Measurements from ENCODE around the gene GGCX.

The GGCX gene

DNA sequence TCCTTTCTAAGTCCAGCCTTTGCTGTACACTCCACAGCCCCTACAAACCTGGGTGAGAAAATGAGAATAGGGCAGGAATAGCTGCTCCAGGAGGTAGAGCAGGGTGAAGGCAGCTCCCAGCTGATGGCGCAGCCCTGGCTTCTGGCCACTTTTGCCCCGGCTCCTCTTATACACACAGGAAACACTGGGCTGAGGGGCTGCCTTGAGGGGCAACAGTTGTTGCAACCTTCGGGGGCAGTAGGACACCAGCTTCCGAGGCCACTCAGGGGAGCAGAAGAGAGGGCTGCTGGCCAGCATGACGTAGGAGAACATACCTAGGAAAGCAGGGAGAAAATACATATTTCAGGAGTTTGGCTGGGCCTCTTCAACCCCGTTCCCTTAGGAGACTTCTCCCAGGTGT, 8.1 kb downstream of the GGCX start:
- no peak overlapping the region for H3K4me3 ChIP-seq (ENCODE audit: control insufficient read depth, low read depth, low read length)
- TF ChIP-seq, protein P1, sequence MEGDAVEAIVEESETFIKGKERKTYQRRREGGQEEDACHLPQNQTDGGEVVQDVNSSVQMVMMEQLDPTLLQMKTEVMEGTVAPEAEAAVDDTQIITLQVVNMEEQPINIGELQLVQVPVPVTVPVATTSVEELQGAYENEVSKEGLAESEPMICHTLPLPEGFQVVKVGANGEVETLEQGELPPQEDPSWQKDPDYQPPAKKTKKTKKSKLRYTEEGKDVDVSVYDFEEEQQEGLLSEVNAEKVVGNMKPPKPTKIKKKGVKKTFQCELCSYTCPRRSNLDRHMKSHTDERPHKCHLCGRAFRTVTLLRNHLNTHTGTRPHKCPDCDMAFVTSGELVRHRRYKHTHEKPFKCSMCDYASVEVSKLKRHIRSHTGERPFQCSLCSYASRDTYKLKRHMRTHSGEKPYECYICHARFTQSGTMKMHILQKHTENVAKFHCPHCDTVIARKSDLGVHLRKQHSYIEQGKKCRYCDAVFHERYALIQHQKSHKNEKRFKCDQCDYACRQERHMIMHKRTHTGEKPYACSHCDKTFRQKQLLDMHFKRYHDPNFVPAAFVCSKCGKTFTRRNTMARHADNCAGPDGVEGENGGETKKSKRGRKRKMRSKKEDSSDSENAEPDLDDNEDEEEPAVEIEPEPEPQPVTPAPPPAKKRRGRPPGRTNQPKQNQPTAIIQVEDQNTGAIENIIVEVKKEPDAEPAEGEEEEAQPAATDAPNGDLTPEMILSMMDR (conservative IDR thresholded peaks at IDR 0.05; ENCODE audit: control insufficient read depth, insufficient read depth, low read depth, low read length) = no peak
- DNase-seq (ENCODE audit: low read depth) = no peak

DNA sequence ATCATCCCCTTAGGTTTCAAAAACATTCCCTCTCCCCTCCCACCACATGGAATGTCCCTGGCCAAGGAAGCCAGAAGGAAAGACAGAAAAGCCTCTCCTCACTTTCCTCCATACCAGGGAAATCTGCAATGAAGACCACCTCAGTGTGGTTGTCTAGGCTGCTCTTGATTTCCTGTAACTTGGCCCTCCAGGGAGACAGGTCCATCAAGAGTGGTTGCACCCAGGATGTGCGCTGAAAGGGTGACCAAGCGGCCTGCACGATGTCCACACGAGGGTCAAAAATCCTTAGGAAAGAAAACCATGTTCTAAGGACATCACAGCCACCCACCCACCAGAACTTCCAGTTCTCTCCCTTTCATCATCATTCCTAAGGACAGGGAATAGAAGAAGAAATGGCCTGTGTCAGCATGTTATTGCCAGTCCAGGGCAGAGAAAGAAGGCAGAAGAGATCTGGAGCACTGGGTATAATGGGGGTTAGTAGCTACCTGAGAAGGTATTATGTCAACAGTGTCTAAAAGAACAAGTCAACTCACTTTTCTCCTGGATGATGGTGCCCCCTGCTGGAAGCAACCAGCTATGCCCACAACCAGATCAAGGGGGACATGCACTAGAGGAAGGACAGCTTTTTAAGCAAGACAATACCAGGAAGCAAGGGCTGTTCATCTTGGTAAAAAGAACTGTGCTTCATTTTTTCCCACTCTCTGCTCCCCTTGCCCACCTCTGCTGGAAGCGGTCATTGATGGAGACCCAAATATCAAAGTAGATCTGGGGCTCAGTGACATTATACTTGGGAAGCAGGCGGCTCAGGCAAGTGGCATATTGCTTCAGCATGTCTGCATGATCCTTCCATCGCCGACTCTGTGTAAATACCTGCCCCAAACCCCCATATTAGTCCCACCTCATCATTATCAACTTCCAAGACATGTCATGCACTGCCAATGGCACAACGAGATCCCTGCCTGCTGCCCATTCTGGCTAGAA, 9.3 kb downstream of the GGCX start:
- DNase-seq (ENCODE audit: low read depth) = peak; percentile 78
- TF ChIP-seq, protein P1 (conservative IDR thresholded peaks at IDR 0.05; ENCODE audit: control insufficient read depth, insufficient read depth, low read depth, low read length) = peak; percentile 95

GRCh38 chr2:85550486-85550885, 10.8 kb downstream of the GGCX start:
- TF ChIP-seq, protein P1 (conservative IDR thresholded peaks at IDR 0.05; ENCODE audit: control insufficient read depth, insufficient read depth, low read depth, low read length) = no peak
- no peak for DNase-seq (ENCODE audit: low read depth)
- H3K4me3 ChIP-seq (ENCODE audit: control insufficient read depth, low read depth, low read length) = no peak overlapping the region

More for the DNA sequence above, 9.3 kb downstream of the GGCX start:
- H3K4me3 ChIP-seq (ENCODE audit: control insufficient read depth, low read depth, low read length) = no peak overlapping the region

- TF ChIP-seq, protein P1 (conservative IDR thresholded peaks at IDR 0.05; ENCODE audit: control insufficient read depth, insufficient read depth, low read depth, low read length) = no peak
- DNase-seq (ENCODE audit: low read depth) = peak; percentile 97
- no peak overlapping the region for H3K4me3 ChIP-seq (ENCODE audit: control insufficient read depth, low read depth, low read length)
Observed at GRCh38 chr2:85549826-85550225, 11.5 kb downstream of the GGCX start.

- no peak overlapping the region for H3K4me3 ChIP-seq (ENCODE audit: control insufficient read depth, low read depth, low read length)
- TF ChIP-seq, protein P1 (conservative IDR thresholded peaks at IDR 0.05; ENCODE audit: control insufficient read depth, insufficient read depth, low read depth, low read length) = no peak
- no peak for DNase-seq (ENCODE audit: low read depth)
Observed at GRCh38 chr2:85549095-85549494, 12.2 kb downstream of the GGCX start.

GRCh38 chr2:85548608-85548900, 12.7 kb downstream of the GGCX start:
- H3K4me3 ChIP-seq (ENCODE audit: control insufficient read depth, low read depth, low read length) = no peak overlapping the region
- TF ChIP-seq, protein P1 (conservative IDR thresholded peaks at IDR 0.05; ENCODE audit: control insufficient read depth, insufficient read depth, low read depth, low read length) = no peak
- no peak for DNase-seq (ENCODE audit: low read depth)
